Transverse colon (tissue), 4 donors: ENCODE results near the gene ATRN.

Experiments used
- EP300 ChIP-seq: sonication (generic); formaldehyde crosslinking; IDR thresholded peaks from one replicate; pipeline ENCODE4 v1.6.1; 2017; ENCODE audit warnings: antibody characterized with exemption, low read depth
- POLR2A ChIP-seq: fragments of 450-650 bp; IDR thresholded peaks from one replicate; pipeline ENCODE4 v1.6.1; 2016; ENCODE audit warnings: antibody characterized with exemption, mild to moderate bottlenecking, moderate library complexity
- POLR2AphosphoS5 ChIP-seq, 3 donors: sonication (generic); formaldehyde crosslinking; IDR thresholded peaks; one replicate each; pipeline ENCODE4 v1.6.1; 2016; ENCODE audit warnings: antibody characterized with exemption in 3 of 3
- TF ChIP-seq, protein P1 (sequence below), 5 experiments: fragments of 200-600 bp in 3 of 5; fragments of 450-650 bp in 2 of 5; sonication (generic) in 3 of 5; IDR thresholded peaks; 1 replicate in 2 of 5; 2 replicates in 3 of 5; pipeline ENCODE4 v1.5.1; 2016 to 2017; ENCODE audit warnings: antibody characterized with exemption in 5 of 5, inconsistent platforms in 3 of 5, mild to moderate bottlenecking in 2 of 5, moderate library complexity in 1 of 5

- no peak for TF ChIP-seq POLR2A
- TF ChIP-seq, protein P1, sequence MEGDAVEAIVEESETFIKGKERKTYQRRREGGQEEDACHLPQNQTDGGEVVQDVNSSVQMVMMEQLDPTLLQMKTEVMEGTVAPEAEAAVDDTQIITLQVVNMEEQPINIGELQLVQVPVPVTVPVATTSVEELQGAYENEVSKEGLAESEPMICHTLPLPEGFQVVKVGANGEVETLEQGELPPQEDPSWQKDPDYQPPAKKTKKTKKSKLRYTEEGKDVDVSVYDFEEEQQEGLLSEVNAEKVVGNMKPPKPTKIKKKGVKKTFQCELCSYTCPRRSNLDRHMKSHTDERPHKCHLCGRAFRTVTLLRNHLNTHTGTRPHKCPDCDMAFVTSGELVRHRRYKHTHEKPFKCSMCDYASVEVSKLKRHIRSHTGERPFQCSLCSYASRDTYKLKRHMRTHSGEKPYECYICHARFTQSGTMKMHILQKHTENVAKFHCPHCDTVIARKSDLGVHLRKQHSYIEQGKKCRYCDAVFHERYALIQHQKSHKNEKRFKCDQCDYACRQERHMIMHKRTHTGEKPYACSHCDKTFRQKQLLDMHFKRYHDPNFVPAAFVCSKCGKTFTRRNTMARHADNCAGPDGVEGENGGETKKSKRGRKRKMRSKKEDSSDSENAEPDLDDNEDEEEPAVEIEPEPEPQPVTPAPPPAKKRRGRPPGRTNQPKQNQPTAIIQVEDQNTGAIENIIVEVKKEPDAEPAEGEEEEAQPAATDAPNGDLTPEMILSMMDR (IDR thresholded peaks at IDR 0.05) = no peak
- no peak for TF ChIP-seq EP300
- no peak for TF ChIP-seq POLR2AphosphoS5 (IDR thresholded peaks at IDR 0.05)
These were observed 112.9 kb downstream of the ATRN start for GRCh38 chr20:3583765-3584164.
